GM20431 (cell line): ENCODE data around the gene TMEM150A.
"Not testable (repeated sequence)": the region's sequence is repeated elsewhere in the genome, so short reads cannot be mapped to it uniquely, and the experiment has no call there.

ENCODE experiments used
- in situ Hi-C: fragments of 300-500 bp; cut with MseI, MboI; formaldehyde crosslinking; loops from one replicate; pipeline ENCODE4 v1.15.0; 2020; ENCODE audit warnings: low sequenced_read_pairs; ENCODE audit not compliant: unreplicated experiment

Gene TMEM150A

GRCh38 chr2:85602476-85603234 lies at the start of gene TMEM150A:
TMEM150A (minus strand) TSS chr2:85602698; CDS start chr2:85601948, 750 bp downstream.
- in situ Hi-C loops: no loop called here

GRCh38 chr2:85652056-85652455 lies 49.6 kb upstream of the TMEM150A start:
- in situ Hi-C loops: no loop called here

- in situ Hi-C loops: no loop called here
Observed at GRCh38 chr2:85651097-85651496, 48.6 kb upstream of the TMEM150A start.

GRCh38 chr2:85650456-85650855 lies 48.0 kb upstream of the TMEM150A start:
- in situ Hi-C loops: no loop called here

GRCh38 chr2:85649201-85650190 lies 47.0 kb upstream of the TMEM150A start:
- in situ Hi-C loops: no loop called here

- in situ Hi-C loops: no loop called here
Observed at GRCh38 chr2:85648619-85649018, 46.1 kb upstream of the TMEM150A start.

- in situ Hi-C loops: no loop called here
Observed at GRCh38 chr2:85647823-85648526, 45.5 kb upstream of the TMEM150A start.

GRCh38 chr2:85646166-85646565 lies 43.7 kb upstream of the TMEM150A start:
- in situ Hi-C loops: no loop called here

GRCh38 chr2:85644909-85645308 lies 42.4 kb upstream of the TMEM150A start:
- in situ Hi-C loops: no loop called here

GRCh38 chr2:85642725-85643124 lies 40.2 kb upstream of the TMEM150A start:
- in situ Hi-C loops: no loop called here

- in situ Hi-C loops: no loop called here
Observed at GRCh38 chr2:85635636-85636035, 33.1 kb upstream of the TMEM150A start.

- in situ Hi-C loops: no loop called here
Observed at GRCh38 chr2:85635011-85635410, 32.5 kb upstream of the TMEM150A start.

- in situ Hi-C loops: no loop called here
Observed at GRCh38 chr2:85631316-85631715, 28.8 kb upstream of the TMEM150A start.

- in situ Hi-C loops: no loop called here
Observed at GRCh38 chr2:85628658-85629057, 26.2 kb upstream of the TMEM150A start.

GRCh38 chr2:85623991-85624390 lies 21.5 kb upstream of the TMEM150A start:
- in situ Hi-C loops: no loop called here

- in situ Hi-C loops: no loop called here
Observed at GRCh38 chr2:85621338-85621737, 18.8 kb upstream of the TMEM150A start.

GRCh38 chr2:85619617-85620016 lies 17.1 kb upstream of the TMEM150A start:
- in situ Hi-C loops: no loop called here

GRCh38 chr2:85617723-85618122 lies 15.2 kb upstream of the TMEM150A start:
- in situ Hi-C loops: not testable (repeated sequence)

GRCh38 chr2:85615413-85615728 lies 12.9 kb upstream of the TMEM150A start:
- in situ Hi-C loops: no loop called here

GRCh38 chr2:85614757-85615156 lies 12.3 kb upstream of the TMEM150A start:
- in situ Hi-C loops: not testable (repeated sequence)
